ENCODE data around the gene PLEKHM3. TPM values are rescaled to one million over a fixed set of nuclear protein-coding genes. Genes with fewer than 3 reads are reported as not detected.

The PLEKHM3 gene
- total and polyA plus RNA-seq, 2 of the 4 experiments (the other 2 are of a cell fraction): 2.4 to 11.3 TPM

DNA sequence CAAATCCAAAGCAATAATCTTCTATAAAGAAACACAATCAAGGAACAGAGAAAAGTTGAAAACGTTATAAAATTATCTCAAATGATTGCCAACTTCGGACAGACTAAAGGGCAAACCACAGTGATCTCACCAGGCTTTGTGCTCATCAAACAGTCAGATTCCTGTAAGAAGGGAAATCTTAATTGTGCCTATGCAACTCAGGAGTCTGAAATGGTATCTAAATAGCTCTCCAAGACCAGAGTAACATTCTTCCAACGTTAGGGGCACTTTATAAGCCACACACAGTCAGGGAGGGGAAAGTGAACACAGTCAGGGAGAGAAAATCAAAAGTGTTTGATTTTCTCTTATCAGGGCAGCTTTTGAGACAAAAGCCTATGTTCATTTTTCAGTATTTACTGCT lies 29.4 kb downstream of the PLEKHM3 start:
- Histone ChIP-seq H3K14ac (replicated peaks; ENCODE audit: low read depth, low read length) (no peak overlapping the region), H3K56ac (ENCODE audit: extremely low read depth, insufficient read depth, low read length) (no peak overlapping the region), H3K9ac (ENCODE audit: low read depth, low read length) (no peak overlapping the region), H4K8ac (ENCODE audit: low read depth in 2 of 2, low read length in 2 of 2) (no peak overlapping the region), H3K36me3 (ENCODE audit: control insufficient read depth, insufficient read depth, low read length) (peaks cover 3% of the 10 kb centered on the region; the same call in 1 of the 2 replicates), H3K18ac (ENCODE audit: low read depth, low read length) (no peak overlapping the region), H2AFZ (replicated peaks; ENCODE audit: low read length, poor library complexity) (no peak overlapping the region), H3K79me1 (ENCODE audit: low read depth in 1 of 2, low read length in 2 of 2) (peaks cover 3 to 10% of the 10 kb centered on the region in 2 experiments; a peak in 1 of 4 replicates), H3K27me3 (ENCODE audit: control insufficient read depth, insufficient read depth, low read length) (no peaks in the 10 kb centered on the region), H4K20me1 (ENCODE audit: insufficient read depth, low read length) (no peaks in the 10 kb centered on the region), H3K4me3 (ENCODE audit: insufficient read depth, low read depth, low read length) (no peak overlapping the region), H3K9me1 (ENCODE audit: insufficient read depth, low read length) (no peaks in the 10 kb centered on the region), H2BK15ac (ENCODE audit: low read depth, low read length) (no peak overlapping the region), H3K23ac (ENCODE audit: low read depth, low read length) (no peak overlapping the region), H2AK9ac (replicated peaks; ENCODE audit: low read depth, low read length, poor library complexity) (no peak overlapping the region), H3K9me3 (ENCODE audit: control insufficient read depth, insufficient read depth, low read length) (no peaks in the 10 kb centered on the region), H4K5ac (ENCODE audit: low read depth, low read length) (no peak overlapping the region), H3K27ac (ENCODE audit: insufficient read depth, low read length) (no peak overlapping the region), H2BK20ac (ENCODE audit: low read depth, low read length) (no peak overlapping the region), H3K4ac (ENCODE audit: low read depth, low read length) (no peak overlapping the region), H2BK120ac (ENCODE audit: low read depth, low read length) (no peak overlapping the region), H3K4me2 (ENCODE audit: low read depth, low read length) (no peak overlapping the region), H3K4me1 (ENCODE audit: control insufficient read depth, insufficient read depth, low read length) (no peaks in the 10 kb centered on the region; the same call in 1 of the 2 replicates), H2BK5ac (ENCODE audit: low read depth, low read length, poor library complexity, severe bottlenecking) (no peak overlapping the region), H4K91ac (ENCODE audit: insufficient read depth, low read depth, low read length) (no peak overlapping the region), H2AK5ac (ENCODE audit: low read depth, low read length) (no peak overlapping the region)
- no CpG with 5 or more reads among the region's 3 CpGs for WGBS, 2 experiments (ENCODE audit: extremely low coverage in 2 of 2, insufficient read length in 1 of 2)
- dilution Hi-C loops (cut with HindIII; ENCODE audit: low sequenced_read_pairs, unreplicated experiment) (no loop called here), intact Hi-C loops (cut with micrococcal nuclease) (no loop called here), in situ Hi-C loops (cut with MboI; ENCODE audit: low sequenced_read_pairs) (no loop called here)
- no TSS peak for BruUV-seq (replicated peaks)
- TF ChIP-seq, protein P1, sequence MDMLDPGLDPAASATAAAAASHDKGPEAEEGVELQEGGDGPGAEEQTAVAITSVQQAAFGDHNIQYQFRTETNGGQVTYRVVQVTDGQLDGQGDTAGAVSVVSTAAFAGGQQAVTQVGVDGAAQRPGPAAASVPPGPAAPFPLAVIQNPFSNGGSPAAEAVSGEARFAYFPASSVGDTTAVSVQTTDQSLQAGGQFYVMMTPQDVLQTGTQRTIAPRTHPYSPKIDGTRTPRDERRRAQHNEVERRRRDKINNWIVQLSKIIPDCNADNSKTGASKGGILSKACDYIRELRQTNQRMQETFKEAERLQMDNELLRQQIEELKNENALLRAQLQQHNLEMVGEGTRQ (IDR thresholded peaks at IDR 0.05; ENCODE audit: low read depth, low read length): no peak
- TF ChIP-seq CHD1 (IDR thresholded peaks at IDR 0.05; ENCODE audit: low read depth, low read length) (no peak), CEBPB (IDR thresholded peaks at IDR 0.05; ENCODE audit: low read depth, low read length) (no peak), POLR2A (IDR thresholded peaks at IDR 0.05; ENCODE audit: low read depth, low read length) (no peak), MAZ (IDR thresholded peaks at IDR 0.05; ENCODE audit: borderline replicate concordance, low read depth, low read length) (no peak), NFE2L2 (IDR thresholded peaks at IDR 0.05; ENCODE audit: low read depth, low read length) (no peak), BHLHE40 (IDR thresholded peaks at IDR 0.05; ENCODE audit: low read depth, low read length) (no peak), RAD21 (IDR thresholded peaks at IDR 0.05; ENCODE audit: low read length) (no peak), RFX5 (IDR thresholded peaks at IDR 0.05; ENCODE audit: low read depth, low read length) (no peak), FOS (IDR thresholded peaks at IDR 0.05; ENCODE audit: low read depth, low read length) (no peak), RCOR1 (IDR thresholded peaks at IDR 0.05; ENCODE audit: insufficient replicate concordance, low read length) (no peak), MXI1 (IDR thresholded peaks at IDR 0.05; ENCODE audit: borderline replicate concordance, low read depth, low read length) (no peak), MAFK (IDR thresholded peaks at IDR 0.05; ENCODE audit: low read depth, low read length) (no peak), SMC3 (IDR thresholded peaks at IDR 0.05; ENCODE audit: low read depth, low read length) (no peak)
- TF ChIP-seq, protein P2, sequence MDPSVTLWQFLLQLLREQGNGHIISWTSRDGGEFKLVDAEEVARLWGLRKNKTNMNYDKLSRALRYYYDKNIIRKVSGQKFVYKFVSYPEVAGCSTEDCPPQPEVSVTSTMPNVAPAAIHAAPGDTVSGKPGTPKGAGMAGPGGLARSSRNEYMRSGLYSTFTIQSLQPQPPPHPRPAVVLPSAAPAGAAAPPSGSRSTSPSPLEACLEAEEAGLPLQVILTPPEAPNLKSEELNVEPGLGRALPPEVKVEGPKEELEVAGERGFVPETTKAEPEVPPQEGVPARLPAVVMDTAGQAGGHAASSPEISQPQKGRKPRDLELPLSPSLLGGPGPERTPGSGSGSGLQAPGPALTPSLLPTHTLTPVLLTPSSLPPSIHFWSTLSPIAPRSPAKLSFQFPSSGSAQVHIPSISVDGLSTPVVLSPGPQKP (IDR thresholded peaks at IDR 0.05; ENCODE audit: borderline replicate concordance, low read depth, low read length): no peak
- TF ChIP-seq, protein P3, sequence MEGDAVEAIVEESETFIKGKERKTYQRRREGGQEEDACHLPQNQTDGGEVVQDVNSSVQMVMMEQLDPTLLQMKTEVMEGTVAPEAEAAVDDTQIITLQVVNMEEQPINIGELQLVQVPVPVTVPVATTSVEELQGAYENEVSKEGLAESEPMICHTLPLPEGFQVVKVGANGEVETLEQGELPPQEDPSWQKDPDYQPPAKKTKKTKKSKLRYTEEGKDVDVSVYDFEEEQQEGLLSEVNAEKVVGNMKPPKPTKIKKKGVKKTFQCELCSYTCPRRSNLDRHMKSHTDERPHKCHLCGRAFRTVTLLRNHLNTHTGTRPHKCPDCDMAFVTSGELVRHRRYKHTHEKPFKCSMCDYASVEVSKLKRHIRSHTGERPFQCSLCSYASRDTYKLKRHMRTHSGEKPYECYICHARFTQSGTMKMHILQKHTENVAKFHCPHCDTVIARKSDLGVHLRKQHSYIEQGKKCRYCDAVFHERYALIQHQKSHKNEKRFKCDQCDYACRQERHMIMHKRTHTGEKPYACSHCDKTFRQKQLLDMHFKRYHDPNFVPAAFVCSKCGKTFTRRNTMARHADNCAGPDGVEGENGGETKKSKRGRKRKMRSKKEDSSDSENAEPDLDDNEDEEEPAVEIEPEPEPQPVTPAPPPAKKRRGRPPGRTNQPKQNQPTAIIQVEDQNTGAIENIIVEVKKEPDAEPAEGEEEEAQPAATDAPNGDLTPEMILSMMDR (conservative IDR thresholded peaks at IDR 0.05; ENCODE audit: low read depth, low read length): no peak
- ChIA-PET POLR2A (ENCODE audit: unreplicated experiment) (no interaction called here), CTCF (interaction anchor here (1.3 kb wide), 1 partner anchor 44 kb away, joined by 3 read pairs; no protein-coding TSS in a partner anchor)
- ATAC-seq (ENCODE audit: low read depth) (no peak), DNase-seq (peak; percentile 23)

Measured in IMR-90 (cell line).